ENCODE results near the gene NUMB. TPM values are rescaled to one million over a fixed set of nuclear protein-coding genes. Genes with fewer than 3 reads are reported as not detected.
A peak's percentile ranks its signal among the peaks of the same experiment; 100 is the strongest.

Gene NUMB
- total and polyA plus RNA-seq, 4 donors, result 39.4 to 100 (median 87.8) TPM

DNA sequence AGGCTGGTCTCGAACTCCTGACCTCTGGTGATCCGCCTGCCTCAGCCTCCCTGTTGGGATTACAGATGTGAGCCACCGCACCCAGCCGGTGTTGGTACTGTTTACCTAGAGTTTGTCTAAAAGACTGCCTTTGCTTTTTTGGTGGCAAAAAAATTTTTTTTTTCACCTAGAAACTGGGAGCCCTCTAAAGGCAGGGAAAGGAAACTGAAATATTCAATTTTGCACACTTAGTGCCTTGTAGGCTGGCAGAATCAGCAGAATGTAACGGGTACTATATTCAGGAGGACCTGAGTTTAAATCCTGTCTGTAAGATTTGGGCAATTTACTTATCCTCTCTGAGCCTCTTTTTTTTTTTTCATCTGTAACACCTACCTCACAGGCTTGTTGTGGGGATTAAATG is 177.4 kb downstream of the NUMB start:
- no peak overlapping the region for H3K27ac ChIP-seq (ENCODE audit: low read depth in 1 of 2, low read length in 1 of 2)
- H3K9ac ChIP-seq (ENCODE audit: insufficient read depth in 1 of 2, low read length in 2 of 2), result no peak overlapping the region
- WGBS, 2 donors, result 97 to 98% methylated on average over 5 of the region's 5 CpGs
- H3K36me3 ChIP-seq (ENCODE audit: control insufficient read depth in 4 of 4, insufficient read depth in 4 of 4, low read length in 4 of 4), result peaks cover 28 to 51% (median 37%) of the 10 kb centered on the region in 4 donors
- H3K4me1 ChIP-seq (ENCODE audit: control insufficient read depth in 5 of 5, insufficient read depth in 5 of 5, low read length in 5 of 5), result no peaks in the 10 kb centered on the region
- H3K27me3 ChIP-seq (ENCODE audit: control insufficient read depth in 3 of 3, insufficient read depth in 3 of 3, low read length in 2 of 3), result no peaks in the 10 kb centered on the region
- no peaks in the 10 kb centered on the region for H3K9me3 ChIP-seq (ENCODE audit: control insufficient read depth in 4 of 4, insufficient read depth in 3 of 4, low read length in 3 of 4)
- no peak for DNase-seq
- ATAC-seq (ENCODE audit: insufficient read depth, low FRiP score), result no peak
- TF ChIP-seq, protein P1, sequence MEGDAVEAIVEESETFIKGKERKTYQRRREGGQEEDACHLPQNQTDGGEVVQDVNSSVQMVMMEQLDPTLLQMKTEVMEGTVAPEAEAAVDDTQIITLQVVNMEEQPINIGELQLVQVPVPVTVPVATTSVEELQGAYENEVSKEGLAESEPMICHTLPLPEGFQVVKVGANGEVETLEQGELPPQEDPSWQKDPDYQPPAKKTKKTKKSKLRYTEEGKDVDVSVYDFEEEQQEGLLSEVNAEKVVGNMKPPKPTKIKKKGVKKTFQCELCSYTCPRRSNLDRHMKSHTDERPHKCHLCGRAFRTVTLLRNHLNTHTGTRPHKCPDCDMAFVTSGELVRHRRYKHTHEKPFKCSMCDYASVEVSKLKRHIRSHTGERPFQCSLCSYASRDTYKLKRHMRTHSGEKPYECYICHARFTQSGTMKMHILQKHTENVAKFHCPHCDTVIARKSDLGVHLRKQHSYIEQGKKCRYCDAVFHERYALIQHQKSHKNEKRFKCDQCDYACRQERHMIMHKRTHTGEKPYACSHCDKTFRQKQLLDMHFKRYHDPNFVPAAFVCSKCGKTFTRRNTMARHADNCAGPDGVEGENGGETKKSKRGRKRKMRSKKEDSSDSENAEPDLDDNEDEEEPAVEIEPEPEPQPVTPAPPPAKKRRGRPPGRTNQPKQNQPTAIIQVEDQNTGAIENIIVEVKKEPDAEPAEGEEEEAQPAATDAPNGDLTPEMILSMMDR (IDR thresholded peaks at IDR 0.05; ENCODE audit: control extremely low read depth, extremely low read depth), result no peak
- H3K4me3 ChIP-seq, result no peak overlapping the region

DNA sequence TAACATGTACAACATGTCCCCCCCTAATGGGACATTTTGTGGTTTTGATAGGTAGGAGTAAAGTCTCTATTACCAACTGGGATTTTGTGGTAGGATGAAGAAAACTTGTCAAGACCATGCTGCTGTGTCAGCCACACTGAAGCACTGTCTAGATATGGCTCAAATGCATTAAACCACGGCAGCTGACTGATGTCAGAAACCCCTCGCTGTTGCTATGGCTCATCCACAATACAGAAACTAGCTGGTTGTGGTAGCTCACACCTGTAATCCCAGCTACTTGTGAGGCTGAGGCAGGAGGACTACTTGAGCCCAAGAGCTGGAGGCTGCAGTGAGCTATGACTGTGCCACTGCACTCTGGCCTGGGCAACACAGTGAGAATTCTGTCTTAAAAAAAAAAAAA is 181.0 kb downstream of the NUMB start:
- Histone ChIP-seq H3K36me3 (ENCODE audit: control insufficient read depth in 4 of 4, insufficient read depth in 4 of 4, low read length in 4 of 4) (peaks cover 16 to 36% (median 27%) of the 10 kb centered on the region in 4 donors), H3K27ac (ENCODE audit: low read depth in 1 of 2, low read length in 1 of 2) (peak overlapping the region in 1 of 2 donors; percentile 18), H3K27me3 (ENCODE audit: control insufficient read depth in 3 of 3, insufficient read depth in 3 of 3, low read length in 2 of 3) (no peaks in the 10 kb centered on the region), H3K9ac (ENCODE audit: insufficient read depth in 1 of 2, low read length in 2 of 2) (no peak overlapping the region), H3K9me3 (ENCODE audit: control insufficient read depth in 4 of 4, insufficient read depth in 3 of 4, low read length in 3 of 4) (no peaks in the 10 kb centered on the region), H3K4me1 (ENCODE audit: control insufficient read depth in 5 of 5, insufficient read depth in 5 of 5, low read length in 5 of 5) (no peaks in the 10 kb centered on the region), H3K4me3 (no peak overlapping the region)
- TF ChIP-seq, protein P1 (IDR thresholded peaks at IDR 0.05; ENCODE audit: control extremely low read depth, extremely low read depth), result no peak
- WGBS, 2 donors, result 96% methylated on average over 2 of the region's 2 CpGs
- ATAC-seq (ENCODE audit: insufficient read depth, low FRiP score) (no peak), DNase-seq (no peak)

DNA sequence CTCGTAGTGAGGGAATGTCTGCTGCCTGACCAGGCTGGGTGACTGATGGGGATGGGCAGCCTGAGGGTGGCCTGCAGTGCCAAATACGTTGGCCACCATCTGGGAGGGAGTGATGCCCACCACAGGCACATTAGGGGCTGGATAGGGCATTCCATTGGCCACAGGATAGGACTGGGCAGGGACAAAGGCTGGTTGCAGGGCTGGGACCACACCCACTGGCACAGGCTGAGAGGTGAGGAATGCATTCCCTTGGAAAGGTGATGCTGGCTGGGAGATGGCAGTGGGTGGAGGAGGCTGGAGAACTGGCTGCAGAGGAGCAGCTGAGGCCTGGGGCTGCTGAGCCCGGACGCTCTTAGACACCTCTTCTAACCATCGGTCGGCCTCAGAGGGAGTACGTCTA is 181.5 kb downstream of the NUMB start:
- DNase-seq, result no peak
- Histone ChIP-seq H3K9me3 (ENCODE audit: control insufficient read depth in 4 of 4, insufficient read depth in 3 of 4, low read length in 3 of 4) (no peaks in the 10 kb centered on the region), H3K27me3 (ENCODE audit: control insufficient read depth in 3 of 3, insufficient read depth in 3 of 3, low read length in 2 of 3) (no peaks in the 10 kb centered on the region), H3K4me1 (ENCODE audit: control insufficient read depth in 5 of 5, insufficient read depth in 5 of 5, low read length in 5 of 5) (no peaks in the 10 kb centered on the region), H3K27ac (ENCODE audit: low read depth in 1 of 2, low read length in 1 of 2) (no peak overlapping the region), H3K4me3 (no peak overlapping the region), H3K9ac (ENCODE audit: insufficient read depth in 1 of 2, low read length in 2 of 2) (no peak overlapping the region), H3K36me3 (ENCODE audit: control insufficient read depth in 4 of 4, insufficient read depth in 4 of 4, low read length in 4 of 4) (peaks cover 16 to 30% (median 23%) of the 10 kb centered on the region in 4 donors)
- TF ChIP-seq, protein P1 (IDR thresholded peaks at IDR 0.05; ENCODE audit: control extremely low read depth, extremely low read depth), result no peak
- ATAC-seq (ENCODE audit: insufficient read depth, low FRiP score), result no peak
- 96 to 98% methylated on average over 7 of the region's 7 CpGs for WGBS, 2 donors

DNA sequence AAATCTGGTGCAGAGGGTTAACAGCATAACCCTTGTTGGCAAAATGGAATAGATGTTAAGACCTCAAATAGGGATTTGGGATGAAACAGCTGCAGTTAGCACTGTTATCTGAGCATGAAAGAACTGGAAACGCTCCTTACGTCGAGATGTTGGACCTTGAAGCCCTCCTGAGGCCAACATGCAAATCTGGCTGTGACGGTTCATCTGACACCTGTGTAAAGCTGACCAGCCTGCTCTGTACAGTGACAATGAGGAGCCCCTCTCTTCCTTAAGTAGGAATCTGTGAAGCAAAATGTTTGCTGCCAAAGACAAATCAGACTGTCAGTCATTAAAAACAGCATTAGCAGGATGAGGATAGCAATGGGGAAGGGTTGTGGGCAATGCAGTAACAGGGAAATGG is 184.5 kb downstream of the NUMB start:
- ATAC-seq (ENCODE audit: insufficient read depth, low FRiP score) (no peak), DNase-seq (no peak)
- Histone ChIP-seq H3K9ac (ENCODE audit: insufficient read depth in 1 of 2, low read length in 2 of 2) (no peak overlapping the region), H3K4me3 (no peak overlapping the region), H3K9me3 (ENCODE audit: control insufficient read depth in 4 of 4, insufficient read depth in 3 of 4, low read length in 3 of 4) (no peaks in the 10 kb centered on the region), H3K27ac (ENCODE audit: low read depth in 1 of 2, low read length in 1 of 2) (no peak overlapping the region), H3K36me3 (ENCODE audit: control insufficient read depth in 4 of 4, insufficient read depth in 4 of 4, low read length in 4 of 4) (peaks cover 5 to 25% (median 14%) of the 10 kb centered on the region in 4 donors), H3K4me1 (ENCODE audit: control insufficient read depth in 5 of 5, insufficient read depth in 5 of 5, low read length in 5 of 5) (peaks cover 0 to 11% (median 4%) of the 10 kb centered on the region in 5 donors), H3K27me3 (ENCODE audit: control insufficient read depth in 3 of 3, insufficient read depth in 3 of 3, low read length in 2 of 3) (no peaks in the 10 kb centered on the region)
- 93 to 98% methylated on average over 4 of the region's 4 CpGs for WGBS, 2 donors
- TF ChIP-seq, protein P1 (IDR thresholded peaks at IDR 0.05; ENCODE audit: control extremely low read depth, extremely low read depth), result no peak
